ENCODE measurements around the gene CNTD1.
"Not testable (repeated sequence)": the region's sequence is repeated elsewhere in the genome, so short reads cannot be mapped to it uniquely, and the experiment has no call there.

CNTD1 gene

DNA sequence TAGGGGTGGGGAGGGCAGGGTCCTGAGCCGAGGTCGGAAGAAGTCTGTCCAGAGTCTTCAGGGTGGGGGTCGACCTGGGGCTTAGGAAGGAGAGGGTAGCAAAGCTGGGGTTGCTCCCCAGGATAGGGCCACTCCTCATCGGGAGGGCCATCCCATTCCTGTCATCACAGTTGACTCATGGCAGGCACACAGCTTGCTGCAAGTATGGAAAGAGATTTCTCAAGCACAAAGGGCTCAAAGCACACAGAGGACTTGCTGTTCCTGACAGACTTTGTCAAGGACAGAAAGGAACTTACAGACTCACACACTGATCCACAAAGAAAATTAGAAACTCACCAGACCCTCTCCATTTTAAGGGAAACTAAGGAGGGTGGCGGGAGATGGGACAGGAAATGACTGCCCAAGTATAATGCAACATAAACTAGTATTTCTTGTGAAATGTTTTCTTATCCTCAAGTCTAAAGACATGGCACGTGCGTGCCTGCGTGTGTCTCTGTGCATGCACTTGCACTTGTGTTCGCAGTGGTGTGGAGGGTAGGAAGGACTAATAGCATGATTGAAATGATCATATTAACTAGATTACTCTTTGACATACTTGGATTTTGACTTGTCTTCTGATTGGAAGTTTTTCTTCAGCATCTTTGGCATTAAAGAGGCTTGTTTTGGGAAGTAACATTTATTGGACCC is 48.1 kb downstream of the CNTD1 start:
- DNase-seq = no peak

DNA sequence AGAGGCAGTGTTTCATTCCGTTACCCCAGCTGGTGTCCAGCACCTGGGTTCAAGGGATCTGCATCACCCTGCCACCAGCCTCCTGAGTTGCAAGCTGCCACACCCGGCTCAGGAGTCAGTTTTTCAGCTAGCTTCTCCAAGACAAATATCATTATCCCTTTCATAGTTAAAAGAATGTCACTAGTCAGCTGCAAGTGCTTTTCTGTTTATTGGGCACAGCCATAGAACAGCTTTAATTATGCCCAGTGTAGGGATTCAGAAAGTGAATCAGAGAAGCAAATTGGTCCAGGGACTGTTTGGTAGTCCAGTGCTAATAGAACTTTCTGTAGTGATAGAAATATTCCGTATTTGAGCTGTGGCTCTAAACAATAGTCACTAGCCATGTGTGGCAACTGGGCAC is 49.4 kb downstream of the CNTD1 start:
- DNase-seq = no peak

DNA sequence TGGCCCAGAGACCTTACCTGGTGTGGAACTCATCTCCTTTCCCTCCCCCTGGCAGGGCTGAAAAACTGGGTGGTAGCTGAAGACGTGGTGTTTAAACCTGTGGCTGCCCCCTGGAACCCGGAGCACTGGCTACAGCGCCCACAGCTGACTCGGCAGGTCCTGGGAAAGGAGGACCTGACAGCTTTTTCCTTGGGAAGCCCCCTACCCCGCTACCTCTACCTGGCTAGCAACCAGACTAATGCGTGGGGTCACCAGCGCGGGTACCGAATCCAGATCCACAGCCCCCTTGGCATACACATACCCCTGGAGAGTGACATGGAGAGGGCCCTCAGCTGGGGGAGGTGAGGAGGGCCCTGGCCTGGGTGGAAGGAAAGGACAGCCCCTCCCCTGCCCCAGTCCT is 50.4 kb downstream of the CNTD1 start:
- DNase-seq = no peak

DNA sequence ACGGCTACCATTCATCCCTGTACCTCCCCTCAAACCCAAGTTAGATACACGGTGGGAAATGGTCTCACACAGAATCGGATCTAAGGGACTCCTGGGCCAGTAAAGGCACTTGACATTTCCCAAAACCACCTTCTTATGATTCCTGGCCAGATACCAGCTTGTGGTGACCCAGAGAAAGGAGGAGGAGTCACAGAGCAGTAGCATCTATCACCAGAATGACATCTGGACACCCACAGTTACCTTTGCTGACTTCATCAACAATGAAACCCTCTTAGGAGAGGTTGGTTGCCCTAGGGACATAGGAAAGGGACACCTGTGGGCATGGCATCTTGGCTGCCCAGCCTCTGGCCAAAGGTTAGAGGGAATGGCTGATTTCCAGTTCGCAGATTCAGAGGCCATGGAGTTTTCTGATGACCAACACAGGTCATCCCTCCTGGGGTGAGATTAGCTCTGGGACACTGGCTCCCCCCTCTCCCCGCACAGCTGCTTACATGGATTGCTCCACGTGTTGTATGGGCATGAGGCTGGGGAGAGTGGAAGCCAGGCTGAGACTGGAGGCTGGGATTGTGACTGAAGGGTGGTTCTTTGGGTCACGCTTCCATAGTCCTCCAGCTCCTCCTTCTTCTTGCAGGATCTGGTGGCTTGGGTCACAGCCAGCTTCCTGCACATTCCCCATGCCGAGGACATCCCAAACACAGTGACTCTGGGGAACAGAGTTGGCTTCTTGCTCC is 51.0 kb downstream of the CNTD1 start:
- no peak for DNase-seq

DNA sequence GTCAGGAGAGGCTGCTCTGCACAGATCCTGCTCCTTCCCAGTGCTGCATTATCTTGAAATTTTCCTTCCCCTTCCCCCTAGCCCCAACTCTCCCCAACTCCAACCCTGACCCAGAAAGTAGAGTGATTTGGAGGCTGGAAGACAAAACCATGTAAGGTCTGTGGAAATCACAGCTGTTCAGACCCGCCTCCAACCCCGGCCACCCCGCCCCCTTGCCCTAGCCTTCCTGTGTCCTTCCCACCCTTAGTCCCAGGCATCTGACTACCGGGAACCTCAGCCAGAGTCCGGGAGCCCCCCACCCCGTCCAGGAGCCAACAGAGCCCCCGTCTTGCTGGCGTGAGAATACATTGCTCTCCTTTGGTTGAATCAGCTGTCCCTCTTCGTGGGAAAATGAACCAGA is 52.3 kb downstream of the CNTD1 start, which contains the start of gene AOC3:
AOC3 (plus strand) TSS at position 246 of the 400 bp plus-strand sequence; CDS start at position 391, 145 bp downstream.
- DNase-seq = no peak

DNA sequence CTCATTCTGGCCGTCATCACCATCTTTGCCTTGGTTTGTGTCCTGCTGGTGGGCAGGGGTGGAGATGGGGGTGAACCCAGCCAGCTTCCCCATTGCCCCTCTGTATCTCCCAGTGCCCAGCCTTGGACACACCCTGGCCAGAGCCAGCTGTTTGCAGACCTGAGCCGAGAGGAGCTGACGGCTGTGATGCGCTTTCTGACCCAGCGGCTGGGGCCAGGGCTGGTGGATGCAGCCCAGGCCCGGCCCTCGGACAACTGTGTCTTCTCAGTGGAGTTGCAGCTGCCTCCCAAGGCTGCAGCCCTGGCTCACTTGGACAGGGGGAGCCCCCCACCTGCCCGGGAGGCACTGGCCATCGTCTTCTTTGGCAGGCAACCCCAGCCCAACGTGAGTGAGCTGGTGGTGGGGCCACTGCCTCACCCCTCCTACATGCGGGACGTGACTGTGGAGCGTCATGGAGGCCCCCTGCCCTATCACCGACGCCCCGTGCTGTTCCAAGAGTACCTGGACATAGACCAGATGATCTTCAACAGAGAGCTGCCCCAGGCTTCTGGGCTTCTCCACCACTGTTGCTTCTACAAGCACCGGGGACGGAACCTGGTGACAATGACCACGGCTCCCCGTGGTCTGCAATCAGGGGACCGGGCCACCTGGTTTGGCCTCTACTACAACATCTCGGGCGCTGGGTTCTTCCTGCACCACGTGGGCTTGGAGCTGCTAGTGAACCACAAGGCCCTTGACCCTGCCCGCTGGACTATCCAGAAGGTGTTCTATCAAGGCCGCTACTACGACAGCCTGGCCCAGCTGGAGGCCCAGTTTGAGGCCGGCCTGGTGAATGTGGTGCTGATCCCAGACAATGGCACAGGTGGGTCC is 52.9 kb downstream of the CNTD1 start:
- DNase-seq = not testable (repeated sequence)

DNA sequence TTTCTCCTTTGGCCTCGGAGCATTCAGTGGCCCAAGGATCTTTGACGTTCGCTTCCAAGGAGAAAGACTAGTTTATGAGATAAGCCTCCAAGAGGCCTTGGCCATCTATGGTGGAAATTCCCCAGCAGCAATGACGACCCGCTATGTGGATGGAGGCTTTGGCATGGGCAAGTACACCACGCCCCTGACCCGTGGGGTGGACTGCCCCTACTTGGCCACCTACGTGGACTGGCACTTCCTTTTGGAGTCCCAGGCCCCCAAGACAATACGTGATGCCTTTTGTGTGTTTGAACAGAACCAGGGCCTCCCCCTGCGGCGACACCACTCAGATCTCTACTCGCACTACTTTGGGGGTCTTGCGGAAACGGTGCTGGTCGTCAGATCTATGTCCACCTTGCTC is 53.7 kb downstream of the CNTD1 start:
- no peak for DNase-seq

DNA sequence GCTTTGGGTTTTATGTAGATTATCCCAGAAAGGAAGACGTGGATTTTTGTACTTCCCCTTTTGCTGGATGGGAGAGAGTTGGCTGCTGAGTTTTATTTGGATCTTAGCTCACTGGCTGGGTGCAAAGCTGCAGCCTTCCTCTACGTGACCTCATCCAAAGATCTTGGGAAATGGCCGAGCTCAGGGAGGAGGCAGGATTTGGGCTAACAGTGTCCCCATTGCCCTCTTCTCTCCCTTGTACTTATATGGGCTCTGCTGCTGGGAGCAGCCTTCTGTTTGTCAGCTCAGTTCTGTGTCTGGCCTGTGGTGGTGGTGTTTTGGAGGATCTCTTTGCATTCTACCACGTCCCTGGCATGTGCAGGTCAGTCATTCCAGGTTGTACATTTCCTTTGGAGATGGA is 54.3 kb downstream of the CNTD1 start:
- no peak for DNase-seq

DNA sequence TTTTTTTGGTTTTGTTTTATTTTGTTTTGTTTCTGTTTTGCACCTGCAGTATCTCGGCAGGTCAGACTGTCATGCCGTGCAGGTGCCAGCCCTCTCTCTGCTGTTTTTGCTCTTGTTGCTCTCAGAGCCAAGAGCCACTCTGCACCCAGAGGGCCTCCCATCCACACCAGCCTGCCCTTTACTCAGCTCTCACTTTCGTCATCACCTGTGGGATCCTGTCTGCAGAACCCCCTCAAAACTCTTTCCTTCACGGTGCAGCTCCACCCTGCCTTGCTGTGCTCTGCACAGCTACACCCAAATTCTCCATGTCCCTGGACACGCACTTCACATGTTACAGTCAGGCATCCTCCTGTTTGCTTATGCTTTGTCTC is 54.9 kb downstream of the CNTD1 start:
- no peak for DNase-seq

DNA sequence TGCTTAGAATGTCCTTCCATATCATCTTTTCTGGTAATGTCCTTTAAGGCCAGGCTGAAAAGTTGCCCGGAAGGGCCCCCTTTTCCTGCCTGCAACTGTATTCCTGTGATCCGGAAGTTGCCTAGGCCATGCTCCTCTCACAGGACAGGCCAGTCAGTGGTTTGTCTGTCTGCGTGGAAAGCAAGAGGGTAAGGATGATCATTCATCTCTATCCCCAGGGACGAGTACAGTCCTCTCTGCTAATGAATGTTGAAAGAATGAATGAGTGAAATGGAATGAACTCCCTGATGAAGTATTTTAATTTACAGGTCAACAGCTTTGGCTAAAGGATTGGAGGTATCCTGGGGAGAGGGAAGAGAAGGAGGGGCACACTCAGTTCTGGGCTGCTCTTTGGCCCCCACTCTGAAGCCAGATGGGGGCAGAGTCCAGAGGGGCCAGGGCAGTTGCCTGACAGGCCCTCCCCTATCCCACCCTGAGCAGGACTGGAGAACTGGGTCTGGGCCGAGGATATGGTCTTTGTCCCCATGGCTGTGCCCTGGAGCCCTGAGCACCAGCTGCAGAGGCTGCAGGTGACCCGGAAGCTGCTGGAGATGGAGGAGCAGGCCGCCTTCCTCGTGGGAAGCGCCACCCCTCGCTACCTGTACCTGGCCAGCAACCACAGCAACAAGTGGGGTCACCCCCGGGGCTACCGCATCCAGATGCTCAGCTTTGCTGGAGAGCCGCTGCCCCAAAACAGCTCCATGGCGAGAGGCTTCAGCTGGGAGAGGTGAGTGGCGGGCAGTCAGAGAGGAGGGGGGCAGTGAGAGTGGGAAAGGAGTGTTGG is 55.5 kb downstream of the CNTD1 start:
- DNase-seq = no peak

DNA sequence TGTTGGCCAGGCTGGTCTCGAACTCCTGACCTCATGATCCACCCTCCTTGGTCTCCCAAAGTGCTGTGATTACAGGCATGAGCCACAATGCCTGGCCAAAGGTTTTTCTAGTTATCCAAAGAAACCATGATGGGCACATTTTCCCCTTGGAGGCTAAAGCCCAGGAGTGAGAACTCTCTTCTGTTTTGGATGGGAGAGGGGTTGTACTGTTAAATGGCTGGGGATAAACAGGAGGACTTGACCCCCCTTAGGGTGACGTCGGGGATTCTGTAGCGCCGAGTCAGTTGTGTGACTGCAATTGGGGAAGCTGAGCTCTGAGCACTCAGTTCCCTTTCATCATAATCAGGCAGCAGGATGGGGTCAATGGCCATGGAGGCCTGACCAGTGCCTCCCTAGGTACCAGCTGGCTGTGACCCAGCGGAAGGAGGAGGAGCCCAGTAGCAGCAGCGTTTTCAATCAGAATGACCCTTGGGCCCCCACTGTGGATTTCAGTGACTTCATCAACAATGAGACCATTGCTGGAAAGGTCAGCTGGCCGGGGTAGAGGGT is 56.5 kb downstream of the CNTD1 start:
- DNase-seq = no peak

DNA sequence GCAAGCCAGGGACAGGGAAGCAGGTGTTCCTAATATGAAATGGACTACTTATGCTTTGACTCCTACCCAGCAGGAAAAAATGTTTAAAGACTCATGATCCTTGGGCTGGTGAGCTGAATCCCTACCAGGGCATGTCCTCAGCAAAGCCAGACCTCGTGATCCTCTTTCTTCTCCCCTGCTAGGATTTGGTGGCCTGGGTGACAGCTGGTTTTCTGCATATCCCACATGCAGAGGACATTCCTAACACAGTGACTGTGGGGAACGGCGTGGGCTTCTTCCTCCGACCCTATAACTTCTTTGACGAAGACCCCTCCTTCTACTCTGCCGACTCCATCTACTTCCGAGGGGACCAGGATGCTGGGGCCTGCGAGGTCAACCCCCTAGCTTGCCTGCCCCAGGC is 57.4 kb downstream of the CNTD1 start:
- not testable (repeated sequence) for DNase-seq

DNA sequence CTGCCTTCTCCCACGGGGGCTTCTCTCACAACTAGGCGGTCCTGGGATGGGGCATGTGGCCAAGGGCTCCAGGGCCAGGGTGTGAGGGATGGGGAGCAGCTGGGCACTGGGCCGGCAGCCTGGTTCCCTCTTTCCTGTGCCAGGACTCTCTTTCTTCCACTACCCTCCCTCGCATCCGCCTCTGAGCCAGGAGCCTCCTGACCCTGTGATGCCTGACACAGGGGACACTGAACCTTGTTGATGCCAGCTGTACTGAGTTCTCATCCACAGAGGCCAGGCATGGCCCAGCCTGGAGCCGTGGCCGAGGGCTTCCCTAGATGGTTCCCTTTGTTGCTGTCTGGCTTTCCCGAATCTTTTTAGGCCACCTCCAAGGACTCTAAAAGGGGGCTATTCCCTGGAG is 57.9 kb downstream of the CNTD1 start:
- DNase-seq = not testable (repeated sequence)

DNA sequence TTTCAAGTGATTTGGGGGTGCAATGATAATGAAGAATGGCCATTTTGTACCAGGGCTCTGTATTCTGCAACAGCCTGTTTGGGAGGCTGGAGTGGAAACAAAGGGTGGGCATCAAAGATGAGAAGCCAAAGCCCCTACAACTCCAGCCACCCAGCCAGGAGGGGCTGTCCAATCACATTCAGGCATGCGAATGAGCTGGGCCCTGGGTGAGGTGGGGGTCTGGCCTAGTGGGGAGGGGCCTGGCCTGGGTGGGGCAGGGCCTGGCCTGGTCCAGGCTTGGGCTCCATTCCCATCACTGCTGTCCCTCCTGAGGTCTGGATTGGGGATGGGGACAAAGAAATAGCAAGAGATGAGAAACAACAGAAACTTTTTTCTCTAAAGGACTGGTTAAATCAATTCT is 58.7 kb downstream of the CNTD1 start:
- no peak for DNase-seq

All from hippocampal formation (tissue), 2 donors.